Stimulated activated CD8-positive, alpha-beta memory T cell treated with anti-CD3 and anti-CD28 coated beads, Interleukin-15, amount 100 ng/mL, for 24 hours (primary cell): ENCODE data around the gene ARMC7.
"Not testable (repeated sequence)": the region's sequence is repeated elsewhere in the genome, so short reads cannot be mapped to it uniquely, and the experiment has no call there.

Experiments
- DNase-seq: peaks from one replicate; pipeline ENCODE4 v3.0.0-alpha.2; 2020; ENCODE audit warnings: low read depth

ARMC7 gene

DNA sequence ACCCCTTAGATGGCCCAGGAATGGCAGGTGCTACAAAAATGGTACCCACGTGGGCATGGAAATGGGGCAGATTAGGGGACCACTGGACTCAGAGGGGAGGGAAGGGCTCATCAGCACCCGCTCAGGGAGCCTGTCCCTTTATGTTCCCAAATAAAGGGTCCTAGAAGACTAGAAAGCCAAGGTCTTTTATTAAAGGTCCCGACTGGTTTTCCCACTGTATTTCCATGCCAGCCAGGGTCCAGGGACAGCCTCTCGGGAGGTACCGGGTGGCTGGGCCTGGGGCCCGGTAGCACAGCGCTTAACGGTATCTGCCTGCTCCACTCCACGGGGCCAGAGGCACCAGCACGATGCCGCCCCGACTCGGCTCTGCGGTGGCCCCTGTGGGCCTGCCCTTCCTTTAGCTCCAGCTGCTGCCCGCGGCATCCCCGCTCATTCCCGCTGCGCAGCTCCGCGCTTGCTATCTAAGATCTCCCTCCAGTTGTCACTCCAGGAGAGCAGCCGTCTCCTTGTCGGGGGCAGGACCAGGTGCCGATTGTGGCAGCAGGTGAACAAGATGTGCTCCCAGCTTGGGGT is 20.4 kb downstream of the ARMC7 start:
- no peak for DNase-seq

DNA sequence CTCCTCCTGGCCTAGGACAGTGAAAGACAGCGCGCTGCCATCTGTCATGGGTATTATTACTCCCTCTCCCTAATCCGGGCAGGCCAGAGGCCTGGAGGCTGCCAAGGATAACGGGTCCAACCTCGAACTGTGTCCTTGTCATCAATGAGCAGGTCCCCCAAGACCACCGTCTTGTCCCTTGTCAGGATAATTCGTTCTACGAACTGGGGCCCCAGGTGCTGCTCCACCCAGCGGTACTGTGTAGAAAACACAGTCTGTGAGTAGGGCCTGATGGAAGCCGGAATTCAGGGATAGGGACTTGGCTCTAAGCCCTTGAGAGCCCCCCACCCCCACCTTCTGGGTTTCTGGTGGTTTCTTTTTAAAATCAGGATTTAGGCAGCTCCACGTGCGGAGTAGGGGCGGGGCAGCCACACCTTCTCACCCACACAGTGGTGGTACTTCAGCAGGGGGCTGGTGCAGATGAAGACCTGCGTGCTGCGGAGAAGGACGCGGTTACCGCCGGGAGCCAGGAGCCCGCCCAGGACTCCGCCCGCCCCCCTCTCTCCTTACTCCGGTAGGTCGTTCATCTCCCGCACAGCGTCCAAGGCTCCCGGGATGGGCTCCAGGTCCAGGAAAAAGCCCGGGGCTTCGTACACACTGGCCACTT is 21.0 kb downstream of the ARMC7 start:
- no peak for DNase-seq

DNA sequence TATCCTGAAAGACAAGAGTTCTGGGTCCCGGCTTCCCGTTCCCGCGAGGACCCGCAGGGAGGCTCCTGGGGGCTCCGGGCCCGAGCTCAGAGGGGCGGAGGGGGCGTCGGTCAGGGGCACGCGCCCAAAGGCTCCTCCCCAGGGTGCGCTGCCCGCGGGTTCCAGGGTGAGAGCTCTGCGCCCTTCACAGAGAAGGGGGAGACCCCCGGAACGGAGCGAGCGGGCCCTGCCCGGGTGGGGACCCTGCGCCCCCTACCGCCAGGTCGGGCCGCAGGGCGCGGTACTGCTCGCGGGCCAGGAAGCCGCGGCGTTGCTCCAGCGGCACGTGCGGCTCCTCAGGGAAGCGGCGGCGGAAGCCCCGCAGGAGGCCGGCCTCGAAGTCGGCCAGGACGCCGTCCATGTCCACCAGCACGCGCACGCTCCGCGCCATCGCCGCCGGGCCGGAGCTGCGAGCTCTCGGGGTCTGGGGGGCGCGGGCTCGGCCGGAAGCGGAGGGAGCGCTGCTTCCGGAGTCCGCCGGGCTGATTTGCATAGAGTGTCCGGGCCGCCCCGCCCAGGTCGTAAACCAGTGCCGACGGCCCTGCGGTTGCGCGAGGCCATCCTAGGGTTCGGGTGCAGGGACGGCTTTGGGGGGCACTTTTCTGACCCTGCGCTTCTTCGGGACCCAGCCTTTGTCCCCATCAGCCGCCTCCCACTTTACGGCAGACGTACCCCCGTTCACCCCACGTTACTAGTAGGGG is 21.7 kb downstream of the ARMC7 start, which contains the start of gene NT5C:
Gene NT5C, minus strand, starts transcription at position 465 of the 740 bp plus-strand sequence. Its CDS starts 35 bp downstream, at position 430.
- peak; percentile 55 for DNase-seq

DNA sequence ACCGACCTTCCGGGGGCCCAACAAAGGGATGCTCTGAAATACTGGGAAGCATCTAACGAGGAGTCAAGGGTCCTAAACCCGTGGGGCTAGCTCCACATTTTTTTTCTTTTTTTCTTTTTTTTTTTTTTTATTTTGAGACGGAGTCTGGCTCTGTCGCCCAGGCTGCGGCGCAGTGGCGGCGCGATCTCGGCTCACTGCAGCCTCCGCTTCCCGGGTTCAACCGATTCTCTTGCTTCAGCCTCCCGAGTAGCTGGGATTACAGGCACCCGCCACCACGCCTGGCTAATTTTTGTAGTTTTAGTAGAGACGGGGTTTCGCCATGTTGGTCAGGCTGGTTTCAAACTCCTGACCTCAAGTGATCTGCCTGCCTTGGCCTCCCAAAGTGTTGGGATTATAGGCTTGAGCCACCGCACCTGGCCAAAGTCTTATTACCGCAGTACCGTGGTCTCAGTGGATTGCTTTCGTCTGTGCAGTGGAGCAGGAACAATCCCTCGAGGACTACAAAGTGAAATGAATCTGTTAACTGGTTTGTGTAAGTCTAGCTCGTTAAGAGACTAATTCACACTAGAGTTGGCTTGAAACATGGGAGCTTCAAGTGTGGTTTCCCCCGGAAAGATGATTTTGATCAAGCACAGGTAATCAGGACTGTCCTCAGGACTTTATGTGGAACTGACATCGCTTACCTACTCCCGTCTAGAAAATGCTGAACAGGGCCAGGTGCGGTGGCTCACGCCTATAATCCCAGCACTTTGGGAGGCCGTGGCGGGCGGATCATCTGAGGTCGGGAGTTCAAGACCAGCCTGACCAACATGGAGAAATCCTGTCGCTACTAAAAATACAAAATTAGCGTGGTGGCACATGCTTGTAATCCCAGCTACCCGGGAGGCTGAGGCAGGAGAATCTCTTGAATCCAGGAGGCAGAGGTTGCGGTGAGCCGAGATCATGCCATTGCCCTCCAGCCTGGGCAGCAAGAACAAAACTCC is 22.5 kb downstream of the ARMC7 start:
- not testable (repeated sequence) for DNase-seq

DNA sequence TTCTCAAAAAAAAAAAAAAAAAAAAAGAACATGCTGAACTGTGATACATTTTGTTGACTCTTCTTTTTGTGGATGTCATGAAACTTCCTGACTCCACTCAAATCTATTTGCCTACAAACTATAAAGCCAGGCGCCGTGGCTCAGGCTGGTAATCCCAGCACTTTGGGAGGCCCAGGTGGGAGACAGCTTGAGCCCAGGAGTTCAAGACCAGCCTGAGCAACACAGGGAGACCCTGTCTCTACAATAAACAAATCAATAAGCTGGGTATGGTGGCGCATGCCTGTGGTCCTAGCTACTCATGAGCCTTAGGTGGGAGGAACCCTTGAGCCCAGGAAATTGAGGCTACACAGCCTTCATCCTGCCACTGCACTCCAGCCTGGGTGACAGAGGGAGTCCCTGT is 23.2 kb downstream of the ARMC7 start:
- DNase-seq, result no peak

DNA sequence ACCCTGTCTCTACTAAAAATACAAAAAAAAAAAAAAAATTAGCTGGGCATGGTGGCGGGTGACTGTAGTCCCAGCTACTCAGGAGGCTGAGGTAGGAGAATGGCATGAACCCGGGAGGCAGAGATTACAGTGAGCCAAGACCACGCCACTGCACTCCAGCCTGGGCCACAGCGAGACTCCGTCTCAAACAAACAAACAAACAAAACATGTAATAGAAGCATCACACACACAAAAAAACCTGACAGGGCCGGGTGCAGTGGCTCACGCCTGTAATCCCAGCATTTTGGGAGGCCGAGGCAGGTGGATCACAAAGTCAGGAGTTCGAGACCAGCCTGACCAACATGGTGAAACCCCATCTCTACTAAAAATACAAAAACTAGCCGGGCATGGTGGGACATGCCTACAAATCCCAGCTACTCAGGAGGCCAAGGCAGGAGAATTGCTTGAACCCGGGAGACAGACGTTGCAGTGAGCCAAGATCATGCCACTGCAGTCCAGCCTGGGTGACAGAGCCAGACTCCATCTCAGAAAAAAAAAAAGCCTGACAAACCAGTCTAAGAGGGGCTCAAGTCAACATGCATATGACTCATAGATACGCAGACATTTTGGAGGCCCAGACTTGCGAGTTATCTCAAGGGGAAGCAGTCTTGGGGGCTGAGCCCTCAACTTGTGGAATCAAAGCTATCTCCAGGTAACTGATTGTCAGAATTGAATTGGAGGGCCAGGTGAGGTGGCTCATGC is 24.0 kb downstream of the ARMC7 start:
- DNase-seq, result not testable (repeated sequence)

DNA sequence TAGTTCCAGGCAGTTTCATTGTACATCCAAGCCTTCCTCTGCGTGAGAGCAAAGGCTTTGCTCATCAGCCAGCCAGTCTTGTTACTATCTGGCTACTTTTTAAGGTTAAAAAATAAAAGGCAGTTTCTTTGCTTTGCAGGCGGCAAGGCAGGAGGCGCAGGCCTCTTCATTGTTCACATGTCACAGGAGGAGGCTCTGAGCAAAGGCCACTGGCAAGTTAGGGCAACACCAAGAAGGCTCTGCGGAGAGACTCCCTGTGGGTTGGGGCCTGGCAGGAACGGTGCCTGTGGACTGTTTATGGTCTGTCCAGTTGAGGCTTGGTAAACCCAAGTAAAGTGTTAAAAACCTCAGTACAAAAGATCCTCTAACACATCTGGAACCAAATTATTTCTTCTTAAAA is 25.7 kb downstream of the ARMC7 start:
- DNase-seq, result no peak

DNA sequence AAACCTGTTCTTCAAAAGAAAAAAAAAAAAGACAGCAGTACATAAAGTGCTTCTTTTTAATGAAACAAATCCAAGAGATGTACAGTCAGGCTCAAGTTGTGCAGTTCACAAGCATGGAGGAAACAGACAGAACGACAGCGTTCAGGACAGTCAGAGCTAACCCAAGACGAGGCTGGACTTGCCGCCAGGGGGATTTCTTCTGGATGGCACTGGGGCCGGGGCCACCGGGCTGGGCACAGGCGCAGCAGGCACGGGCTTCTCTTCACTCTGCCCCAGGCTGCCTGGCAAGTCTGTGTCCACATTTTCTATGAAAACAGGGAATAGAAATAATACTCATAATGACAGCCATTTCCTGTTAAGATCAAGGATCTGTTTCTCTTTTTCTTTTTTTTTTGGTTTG is 26.2 kb downstream of the ARMC7 start:
- DNase-seq, result no peak

DNA sequence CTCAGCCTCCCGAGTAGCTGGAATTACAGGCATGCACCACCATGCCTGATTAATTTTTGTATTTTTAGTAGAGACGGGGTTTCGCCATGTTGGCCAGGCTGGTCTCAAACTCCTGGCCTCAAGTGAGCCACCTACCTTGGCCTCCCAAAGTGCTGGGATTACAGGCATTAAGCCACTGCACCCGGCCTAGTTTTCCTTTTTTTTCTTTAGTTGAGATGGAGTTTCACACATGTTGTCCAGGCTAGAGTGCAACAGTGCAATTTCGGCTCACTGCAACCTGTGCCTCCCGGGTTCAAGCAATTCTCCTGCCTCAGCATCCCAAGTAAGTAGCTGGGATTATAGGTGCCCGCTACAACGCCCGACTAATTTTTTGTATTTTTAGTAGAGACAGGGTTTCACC is 28.0 kb downstream of the ARMC7 start:
- not testable (repeated sequence) for DNase-seq

DNA sequence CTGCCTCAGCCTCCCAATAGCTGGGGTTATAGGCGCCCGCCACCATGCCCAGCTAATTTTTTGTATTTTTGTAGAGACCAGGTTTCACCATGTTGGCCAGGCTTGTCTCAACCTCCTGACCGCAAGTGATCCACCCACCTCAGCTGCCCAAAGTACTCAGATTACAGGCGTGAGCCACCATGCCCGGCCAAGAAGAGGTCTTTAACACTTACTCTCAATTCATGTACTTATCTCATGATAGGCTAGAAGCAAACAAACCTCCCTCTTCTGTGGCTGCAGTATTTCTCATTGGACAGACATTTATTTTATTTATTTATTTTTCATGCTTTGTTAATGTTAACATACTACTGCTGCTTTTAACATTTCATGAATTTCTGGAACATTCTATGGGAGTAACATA is 28.8 kb downstream of the ARMC7 start:
- no peak for DNase-seq

DNA sequence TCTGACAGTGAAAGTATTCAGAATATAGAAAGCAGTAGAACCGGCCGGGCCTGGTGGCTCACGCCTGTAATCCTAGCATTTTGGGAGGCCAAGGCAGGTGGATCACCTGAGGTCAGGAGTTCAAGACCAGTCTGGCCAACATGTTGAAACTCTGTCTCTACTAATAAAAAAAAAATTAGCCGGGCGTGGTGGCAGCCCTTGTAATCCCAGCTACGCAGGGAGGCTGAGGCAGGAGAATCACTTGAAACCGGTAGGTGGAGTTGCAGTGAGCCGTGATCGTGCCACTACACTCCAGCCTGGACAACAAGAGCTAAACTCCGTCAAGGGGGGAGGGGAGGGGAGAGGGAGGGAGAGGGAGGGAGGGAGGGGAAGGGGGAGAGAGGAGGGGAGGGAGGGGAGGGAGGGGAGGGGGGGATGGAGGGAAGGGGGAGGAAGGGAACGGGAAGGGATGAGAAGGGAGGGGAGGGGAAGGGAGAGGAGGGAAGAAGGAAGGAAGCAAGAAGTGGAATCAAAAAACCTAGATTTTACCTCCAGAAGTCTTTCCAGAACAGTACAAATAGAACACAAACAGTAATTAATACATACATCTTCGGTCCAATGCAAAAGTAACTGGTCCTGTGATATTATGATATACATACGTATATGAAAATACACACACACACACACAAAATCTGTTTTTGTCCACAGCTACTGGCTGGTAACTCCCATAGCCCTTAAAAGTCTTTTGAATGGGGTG is 32.6 kb downstream of the ARMC7 start:
- no peak for DNase-seq

DNA sequence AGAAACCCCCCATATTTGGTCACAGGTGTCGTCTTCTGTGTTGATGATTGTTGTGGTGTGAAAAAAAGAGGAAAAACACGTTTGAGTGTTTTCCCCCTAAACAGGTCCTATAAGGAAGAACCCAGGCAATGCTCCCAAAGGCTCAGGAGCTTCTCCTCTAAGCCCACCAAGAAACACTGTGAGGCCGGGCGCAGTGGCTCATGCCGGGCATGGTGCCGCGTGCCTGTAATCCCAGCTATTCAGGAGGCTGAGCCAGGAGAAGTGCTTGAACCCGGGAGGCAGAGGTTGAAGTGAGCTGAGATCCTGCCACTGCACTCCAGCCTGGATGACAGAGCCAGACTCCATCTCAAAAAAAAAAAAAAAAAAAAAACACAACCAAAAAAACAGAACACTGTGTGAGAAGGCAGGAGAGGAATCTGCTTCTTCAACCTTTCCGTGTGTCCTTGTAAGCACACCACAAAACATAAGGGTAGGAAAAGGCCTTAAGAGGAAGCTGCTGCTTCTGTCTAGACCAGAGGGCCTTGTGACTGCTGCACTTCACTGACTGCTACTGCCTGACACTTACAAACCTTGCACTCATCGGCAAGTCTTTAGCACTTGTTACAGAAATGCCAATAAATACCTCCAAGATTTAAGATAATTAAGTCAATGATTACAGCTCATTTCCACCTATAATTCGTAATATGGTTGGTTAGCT is 35.2 kb downstream of the ARMC7 start:
- no peak for DNase-seq

DNA sequence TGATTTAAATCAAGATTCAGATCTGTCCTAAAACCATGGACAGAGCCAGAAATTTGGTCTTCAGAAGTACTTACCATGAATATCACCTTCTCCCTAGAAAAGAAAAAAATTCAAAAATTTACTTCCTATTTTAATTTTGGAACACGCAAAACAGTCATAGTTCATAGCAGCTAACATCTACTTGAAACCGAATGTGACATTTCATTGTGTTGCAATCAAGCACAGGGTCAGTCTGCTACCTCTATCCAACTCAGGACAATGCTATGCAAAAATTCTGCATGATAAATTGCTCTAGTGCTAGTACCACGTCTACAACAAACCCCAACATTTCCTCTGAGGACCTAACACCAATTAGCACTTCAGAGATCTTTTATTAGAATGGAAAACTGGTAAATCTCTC is 36.8 kb downstream of the ARMC7 start:
- no peak for DNase-seq

DNA sequence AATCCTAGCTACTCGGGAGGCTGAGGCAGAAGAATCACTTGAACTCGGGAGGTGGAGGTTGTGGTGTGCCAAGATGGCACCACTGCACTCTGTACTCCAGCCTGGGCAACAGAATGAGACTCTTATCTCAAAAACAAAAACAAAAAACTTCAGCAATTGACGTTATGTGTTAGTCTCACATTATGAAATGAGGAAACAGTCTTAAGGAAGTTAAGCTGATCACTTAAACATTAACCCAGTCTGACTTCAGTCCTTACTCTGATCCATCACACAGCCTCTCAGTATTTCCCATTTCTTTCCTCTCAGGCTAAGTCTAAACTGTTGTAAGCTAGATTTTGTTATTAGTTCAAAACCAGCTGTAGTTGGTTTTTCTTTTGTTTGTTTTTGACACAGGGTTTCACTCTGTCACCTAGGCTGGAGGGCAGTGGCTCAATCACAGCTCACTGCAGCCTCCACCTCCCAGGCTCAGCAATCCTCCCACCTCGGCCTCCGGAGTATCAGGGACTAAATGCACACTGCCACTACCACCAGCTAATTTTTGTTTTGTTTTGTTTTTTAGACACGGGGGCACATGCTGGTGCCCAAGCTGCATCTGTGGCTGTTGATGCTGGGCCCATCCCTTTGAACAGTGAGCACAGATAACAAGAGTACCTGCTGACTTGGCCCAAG is 38.2 kb downstream of the ARMC7 start:
- DNase-seq, result no peak

DNA sequence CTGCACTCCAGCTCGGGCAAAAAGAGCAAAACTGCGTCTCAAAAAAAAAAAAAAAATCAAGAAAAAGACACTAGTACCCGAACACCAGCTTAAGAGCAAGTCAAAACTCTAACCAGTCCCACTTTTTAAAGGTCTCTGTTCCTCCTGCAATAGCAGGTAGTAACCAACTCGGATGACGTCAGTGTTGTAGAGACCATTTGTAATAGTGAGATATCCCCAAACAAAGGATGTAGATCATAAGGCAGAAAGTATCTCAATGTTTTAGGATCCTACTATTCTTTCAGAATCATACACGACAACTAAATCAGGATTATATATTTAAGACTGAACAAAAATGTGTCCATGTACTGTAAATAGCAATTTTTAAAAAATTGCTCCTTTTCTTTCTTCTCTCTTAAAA is 42.2 kb downstream of the ARMC7 start:
- no peak for DNase-seq

DNA sequence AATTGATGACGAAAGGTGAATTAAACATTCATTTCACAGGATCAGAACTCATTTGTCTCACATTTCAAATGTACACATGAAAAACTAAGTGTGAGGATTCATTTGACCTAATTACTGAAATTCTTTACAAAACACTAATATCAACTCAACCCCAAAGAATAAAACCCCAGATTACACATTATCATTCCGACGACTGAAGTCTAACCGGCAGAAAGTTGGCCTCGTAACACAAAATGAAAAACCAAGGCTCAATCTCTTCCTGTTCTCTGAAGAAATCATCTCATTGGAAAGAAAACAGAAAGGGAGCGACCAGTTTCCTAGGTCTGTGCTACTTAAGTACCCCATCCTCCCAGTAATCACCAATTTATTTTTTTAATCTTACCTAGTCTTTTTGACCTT is 42.8 kb downstream of the ARMC7 start:
- no peak for DNase-seq

DNA sequence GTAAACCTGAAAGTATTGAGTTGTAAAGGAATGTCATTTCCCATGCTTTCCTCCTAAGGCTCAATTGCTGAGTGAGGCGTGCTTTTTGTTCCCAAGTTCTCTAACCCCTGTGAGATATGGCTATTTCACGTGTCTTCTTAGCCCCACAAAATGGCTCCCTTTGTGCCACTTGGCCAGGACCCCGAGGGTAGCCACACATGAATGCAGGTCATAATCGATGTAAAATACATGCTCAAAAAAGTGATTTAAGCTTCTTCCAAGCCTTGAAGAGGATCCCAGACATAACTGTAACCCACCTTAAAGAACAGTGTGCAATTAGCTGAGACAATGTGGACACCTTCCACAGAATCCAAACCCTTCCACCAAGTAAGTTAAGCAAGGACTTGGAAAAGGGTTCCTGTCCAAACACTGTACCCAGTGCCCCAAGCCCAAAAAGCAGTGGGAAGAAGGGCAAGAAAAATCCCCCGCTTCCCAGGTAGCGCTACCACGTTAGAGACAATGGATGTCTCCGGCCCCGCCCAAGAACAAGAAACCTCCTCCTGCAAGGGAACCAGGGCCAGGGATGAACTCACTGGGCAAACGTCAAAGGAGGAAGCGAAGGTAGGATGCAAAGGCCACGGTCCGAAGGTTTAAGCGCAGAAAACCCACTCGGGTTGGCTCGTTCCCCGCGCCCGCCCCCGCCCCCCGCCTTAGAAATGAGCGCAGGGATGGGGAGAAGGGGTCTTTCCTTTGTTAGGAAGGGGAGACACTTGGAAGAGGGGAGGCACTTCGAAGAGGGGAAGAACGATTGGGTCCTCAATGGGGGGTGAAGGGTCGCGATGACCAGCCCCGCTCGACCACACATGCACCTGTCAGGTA is 43.4 kb downstream of the ARMC7 start:
- DNase-seq, result no peak

DNA sequence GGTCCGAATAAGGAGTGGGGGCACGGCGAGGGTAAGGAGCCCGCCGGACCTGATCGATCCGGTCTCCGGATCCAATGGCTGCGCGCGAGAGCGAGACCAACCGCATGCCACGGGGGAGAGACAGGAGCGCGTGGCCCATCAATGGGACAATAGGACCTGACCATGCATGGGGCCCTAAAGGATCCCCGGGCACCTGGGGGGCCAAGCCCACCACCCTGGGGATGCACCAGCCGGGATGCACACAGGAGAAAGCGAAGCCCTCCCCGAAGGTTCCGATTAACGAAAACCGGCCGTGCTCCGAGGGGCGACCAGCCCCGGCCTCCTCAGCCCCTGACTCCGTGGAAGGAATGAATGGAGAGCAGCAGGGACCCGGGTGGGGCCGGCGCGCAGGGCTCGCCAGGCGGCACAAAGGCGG is 44.0 kb downstream of the ARMC7 start:
- no peak for DNase-seq
